ENCODE results near the gene ABCC5.

ABCC5 gene

GRCh38 chr3:183968666-183969245 lies 48.9 kb downstream of the ABCC5 start:
- DNase-seq, result no peak

- no peak for DNase-seq
Measured at GRCh38 chr3:183967693-183968092, 50.0 kb downstream of the ABCC5 start.

GRCh38 chr3:183966361-183966791 lies 51.3 kb downstream of the ABCC5 start:
- no peak for DNase-seq

- DNase-seq, result no peak
Measured at GRCh38 chr3:183962807-183963206, 54.9 kb downstream of the ABCC5 start.

GRCh38 chr3:183959214-183959613 lies 58.5 kb downstream of the ABCC5 start:
- no peak for DNase-seq

- DNase-seq, result no peak
Measured at GRCh38 chr3:183958775-183959174, 58.9 kb downstream of the ABCC5 start.

- DNase-seq, result no peak
Measured at GRCh38 chr3:183958226-183958625, 59.5 kb downstream of the ABCC5 start.

GRCh38 chr3:183954875-183955274 lies 62.8 kb downstream of the ABCC5 start:
- DNase-seq, result no peak

- no peak for DNase-seq
Measured at GRCh38 chr3:183953471-183954070, 64.1 kb downstream of the ABCC5 start.

GRCh38 chr3:183951459-183951858 lies 66.2 kb downstream of the ABCC5 start:
- no peak for DNase-seq

GRCh38 chr3:183949690-183950089 lies 68.0 kb downstream of the ABCC5 start:
- no peak for DNase-seq

GRCh38 chr3:183946037-183946436 lies 71.6 kb downstream of the ABCC5 start:
- no peak for DNase-seq

GRCh38 chr3:183944775-183945174 lies 72.9 kb downstream of the ABCC5 start:
- DNase-seq, result no peak

- DNase-seq, result no peak
Measured at GRCh38 chr3:183943739-183944138, 73.9 kb downstream of the ABCC5 start.

GRCh38 chr3:183941216-183941615 lies 76.5 kb downstream of the ABCC5 start:
- no peak for DNase-seq

- no peak for DNase-seq
Measured at GRCh38 chr3:183937601-183938286, 79.9 kb downstream of the ABCC5 start.

GRCh38 chr3:183933160-183933559 lies 84.5 kb downstream of the ABCC5 start:
- no peak for DNase-seq

GRCh38 chr3:183931881-183932280 lies 85.8 kb downstream of the ABCC5 start:
- no peak for DNase-seq

- peak; percentile 73 to 86 for DNase-seq
Measured at GRCh38 chr3:183930086-183930485, 87.6 kb downstream of the ABCC5 start.

- DNase-seq, result no peak
Measured at GRCh38 chr3:183927059-183927458, 90.6 kb downstream of the ABCC5 start.

GRCh38 chr3:183924956-183925355 lies 92.7 kb downstream of the ABCC5 start:
- DNase-seq, result no peak

GRCh38 chr3:183924543-183924942 lies 93.1 kb downstream of the ABCC5 start:
- no peak for DNase-seq

- DNase-seq, result no peak
Measured at GRCh38 chr3:183922421-183922820, 95.3 kb downstream of the ABCC5 start.

GRCh38 chr3:183921096-183921495 lies 96.6 kb downstream of the ABCC5 start:
- DNase-seq, result no peak

Data from NCI-H526 (cell line).